NAMALWA (cell line): Measurements from ENCODE around the gene NUP210L.
"Not testable (repeated sequence)": the region's sequence is repeated elsewhere in the genome, so short reads cannot be mapped to it uniquely, and the experiment has no call there.

Experiments
- DNase-seq: peaks from one replicate; pipeline ENCODE4 v3.0.0-alpha.2; 2015; ENCODE audit warnings: low spot score

The NUP210L gene

DNA sequence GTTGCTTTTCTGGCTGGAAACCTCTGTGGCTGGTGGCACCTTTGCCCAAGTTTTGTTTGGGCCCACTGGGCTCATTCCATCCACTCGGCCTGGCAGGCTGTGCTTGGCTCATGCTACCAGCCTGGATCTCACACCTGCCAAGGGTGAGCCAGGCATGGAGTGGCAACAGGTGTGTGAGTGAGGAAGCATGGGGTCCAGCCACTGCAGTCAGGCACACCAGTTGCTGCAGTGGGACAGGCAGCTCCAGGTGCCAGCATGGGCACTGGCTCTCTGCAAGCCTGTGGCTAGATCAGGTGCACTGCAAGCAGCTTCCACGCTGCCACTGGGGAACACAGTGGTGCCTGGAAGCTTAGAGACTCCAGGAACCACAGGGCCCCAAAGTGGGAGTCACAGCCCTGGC, 57.0 kb downstream of the NUP210L start:
- no peak for DNase-seq

GRCh38 chr1:154095456-154096060, 59.3 kb downstream of the NUP210L start:
- DNase-seq = no peak

- no peak for DNase-seq
Measured at GRCh38 chr1:154094411-154094810, 60.5 kb downstream of the NUP210L start.

GRCh38 chr1:154093699-154094098, 61.2 kb downstream of the NUP210L start:
- DNase-seq = no peak

GRCh38 chr1:154091706-154092105, 63.2 kb downstream of the NUP210L start:
- no peak for DNase-seq

- no peak for DNase-seq
Measured at GRCh38 chr1:154087574-154087973, 67.3 kb downstream of the NUP210L start.

GRCh38 chr1:154083057-154083456, 71.8 kb downstream of the NUP210L start:
- DNase-seq = peak; percentile 44

DNA sequence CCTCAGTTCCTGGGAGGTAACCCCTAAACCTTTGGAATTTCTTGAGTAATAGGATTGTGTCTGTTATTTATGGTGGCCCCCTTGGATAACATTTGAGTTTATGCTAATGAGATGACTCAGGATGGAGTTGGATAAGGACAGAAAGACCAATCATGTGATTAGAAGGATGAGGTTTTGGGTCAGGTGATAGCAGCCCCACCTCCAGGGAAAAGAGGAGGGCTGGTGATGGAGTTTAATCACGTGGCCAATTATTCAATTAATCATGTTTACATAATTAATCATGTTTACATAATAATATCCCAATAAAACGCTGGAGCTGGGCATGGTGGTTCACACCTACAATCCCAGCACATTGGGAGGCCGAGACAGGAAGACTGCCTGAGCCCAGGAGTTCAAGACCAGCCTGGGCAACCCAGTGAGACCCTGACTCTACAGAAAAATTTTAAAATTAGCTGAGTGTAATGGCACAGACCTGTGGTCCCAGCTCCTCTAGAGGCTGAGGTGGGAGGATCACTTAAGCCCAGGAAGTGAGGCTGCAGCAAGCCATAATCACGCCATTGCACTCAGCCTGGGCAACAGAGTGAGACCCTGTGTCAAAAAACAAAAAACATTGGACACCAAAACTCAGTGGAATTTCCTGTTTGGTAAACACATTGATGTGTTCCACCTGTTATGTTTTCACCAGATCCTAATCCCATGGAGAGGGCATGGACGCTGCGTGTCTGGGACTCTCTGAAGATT, 73.3 kb downstream of the NUP210L start:
- DNase-seq = no peak

- no peak for DNase-seq
Measured at GRCh38 chr1:154076413-154076812, 78.5 kb downstream of the NUP210L start.

GRCh38 chr1:154075746-154076145, 79.1 kb downstream of the NUP210L start:
- no peak for DNase-seq

GRCh38 chr1:154062309-154062708, 92.6 kb downstream of the NUP210L start:
- no peak for DNase-seq

DNA sequence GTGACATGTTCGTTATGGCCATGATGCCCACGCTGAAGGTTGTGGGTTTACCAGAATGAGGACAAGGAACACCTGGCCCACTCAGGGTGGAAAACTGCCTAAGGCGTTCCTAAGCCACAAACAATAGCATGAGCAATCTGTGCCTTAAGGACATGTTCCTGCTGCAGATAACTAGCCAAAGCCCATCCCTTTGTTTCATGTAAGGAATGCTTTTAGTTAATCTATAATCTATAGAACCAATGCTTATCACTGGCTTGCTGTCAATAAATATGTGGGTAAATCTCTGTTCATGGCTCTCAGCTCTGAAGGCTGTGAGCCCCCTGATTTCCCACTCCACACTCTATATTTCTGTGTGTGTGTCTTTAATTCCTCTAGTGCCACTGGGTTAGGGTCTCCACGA, 107.4 kb downstream of the NUP210L start:
- not testable (repeated sequence) for DNase-seq

- DNase-seq = not testable (repeated sequence)
Measured at GRCh38 chr1:154033697-154034096, 121.2 kb downstream of the NUP210L start.

DNA sequence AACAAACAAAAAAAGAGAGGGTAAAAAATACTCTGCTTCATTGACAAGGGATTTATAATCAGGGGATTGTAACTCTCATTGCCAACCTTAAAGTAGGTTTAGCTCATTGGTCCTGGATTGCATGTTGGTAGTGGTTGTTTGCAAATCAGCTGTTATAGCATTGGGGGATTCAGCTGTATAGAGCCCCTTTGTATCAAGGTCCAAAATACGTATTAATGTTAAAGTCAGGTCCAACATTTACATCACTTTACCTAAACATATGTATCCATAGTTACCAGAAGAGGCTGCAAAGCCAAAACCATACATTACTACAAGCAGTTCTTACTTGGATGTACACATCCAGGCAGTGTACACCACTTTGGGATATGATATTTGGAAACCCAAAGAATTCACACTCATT, 134.9 kb downstream of the NUP210L start:
- DNase-seq = no peak

- DNase-seq = no peak
Measured at GRCh38 chr1:154019269-154019668, 135.6 kb downstream of the NUP210L start.

- no peak for DNase-seq
Measured at GRCh38 chr1:154014154-154014907, 140.5 kb downstream of the NUP210L start.

- DNase-seq = not testable (repeated sequence)
Measured at GRCh38 chr1:154012543-154012942, 142.3 kb downstream of the NUP210L start.

DNA sequence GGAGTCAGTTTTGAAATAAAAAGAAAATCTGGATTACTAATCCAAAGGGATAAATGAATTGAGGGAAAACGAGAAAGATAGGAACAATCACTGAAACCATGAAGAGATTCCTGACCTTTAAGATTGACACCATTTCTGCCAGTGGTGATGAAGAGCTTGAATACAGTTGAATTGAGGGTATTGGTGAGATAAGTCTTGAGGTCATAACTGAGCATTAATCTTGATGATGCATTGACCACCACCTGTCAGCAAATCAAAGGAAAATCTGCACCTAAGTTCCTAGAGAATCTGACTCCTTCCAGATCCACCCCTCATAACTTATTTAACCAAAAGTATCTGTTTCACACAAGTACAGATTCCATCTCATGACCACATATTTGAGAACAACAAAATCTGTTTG, 142.7 kb downstream of the NUP210L start:
- no peak for DNase-seq

- no peak for DNase-seq
Measured at GRCh38 chr1:154006136-154006535, 148.7 kb downstream of the NUP210L start.

DNA sequence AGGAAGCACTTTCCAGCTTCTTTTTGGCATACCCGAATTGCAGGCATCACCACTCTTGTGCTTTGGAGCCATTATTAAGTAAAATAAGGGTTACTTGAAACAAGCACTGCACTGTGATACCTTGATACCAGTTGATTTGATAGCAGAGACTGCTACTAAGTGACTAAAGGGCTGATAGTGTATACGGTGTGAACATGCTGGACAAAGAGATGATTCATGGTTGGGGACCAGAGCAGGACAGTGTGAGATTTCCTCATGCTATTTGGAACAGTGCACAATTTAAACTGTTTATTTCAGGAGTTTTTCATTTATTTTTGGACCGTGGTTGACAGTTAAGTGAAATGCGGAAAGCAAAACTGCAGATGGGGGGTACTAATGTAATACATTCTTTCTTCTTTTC, 154.5 kb downstream of the NUP210L start:
- DNase-seq = no peak

- DNase-seq = not testable (repeated sequence)
Measured at GRCh38 chr1:153996882-153997281, 158.0 kb downstream of the NUP210L start.

- no peak for DNase-seq
Measured at GRCh38 chr1:153995640-153996039, 159.2 kb downstream of the NUP210L start.

GRCh38 chr1:153995202-153995601, 159.7 kb downstream of the NUP210L start:
- DNase-seq = peak; percentile 48
